Ishikawa (cell line): ENCODE results near the gene NANOS1.

Experiments used
- CEBPB ChIP-seq: IDR thresholded peaks from 2 replicates; pipeline ENCODE4 v1.6.1; 2012
- CREB1 ChIP-seq: IDR thresholded peaks from 2 replicates; pipeline ENCODE4 v1.6.1; 2012; ENCODE audit warnings: low read depth
- EP300 ChIP-seq: IDR thresholded peaks from 2 replicates; pipeline ENCODE4 v1.6.1; 2012; ENCODE audit warnings: borderline replicate concordance
- FOXM1 ChIP-seq: IDR thresholded peaks from 2 replicates; pipeline ENCODE4 v1.6.1; 2012; ENCODE audit warnings: low read depth, borderline replicate concordance
- NFIC ChIP-seq: IDR thresholded peaks from 2 replicates; pipeline ENCODE4 v1.6.1; 2012
- RAD21 ChIP-seq: IDR thresholded peaks from 2 replicates; pipeline ENCODE4 v1.6.1; 2012; ENCODE audit warnings: low read depth
- TAF1 ChIP-seq: IDR thresholded peaks from 2 replicates; pipeline ENCODE4 v1.6.1; 2012; ENCODE audit warnings: low read depth, mild to moderate bottlenecking
- TCF12 ChIP-seq: IDR thresholded peaks from 2 replicates; pipeline ENCODE4 v1.6.1; 2012; ENCODE audit warnings: low read depth
- TEAD4 ChIP-seq: IDR thresholded peaks from 2 replicates; pipeline ENCODE4 v1.6.1; 2012
- YY1 ChIP-seq: IDR thresholded peaks from 2 replicates; pipeline ENCODE4 v1.6.1; 2012; ENCODE audit warnings: low read depth
- TF ChIP-seq, protein P1 (sequence below): IDR thresholded peaks from 2 replicates; pipeline ENCODE4 v1.6.1; 2012
- TF ChIP-seq, protein P2 (sequence below): IDR thresholded peaks from 2 replicates; pipeline ENCODE4 v1.6.1; 2012; ENCODE audit warnings: low read depth, mild to moderate bottlenecking
- TF ChIP-seq, protein P3 (sequence below): IDR thresholded peaks from 2 replicates; pipeline ENCODE4 v1.6.1; 2012

DNA sequence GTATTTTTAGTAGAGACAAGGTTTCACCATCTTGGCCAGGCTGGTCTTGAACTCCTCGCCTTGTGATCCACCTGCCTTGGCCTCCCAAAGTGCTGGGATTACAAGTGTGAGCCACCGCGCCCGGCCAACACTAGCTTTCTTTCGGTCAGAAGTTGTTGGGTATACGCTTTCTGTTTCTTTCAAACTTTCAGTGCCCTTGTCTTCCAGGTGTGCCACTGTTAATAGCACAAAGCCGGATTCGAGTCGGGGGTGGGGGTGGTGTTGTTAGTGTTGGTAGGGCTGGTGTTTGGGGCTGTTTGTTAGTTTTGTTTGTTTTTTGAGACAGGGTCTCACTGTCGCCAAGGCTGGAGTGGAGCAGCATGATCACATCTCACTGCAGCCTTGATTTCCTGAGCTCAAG lies 33.8 kb upstream of the NANOS1 start:
- TF ChIP-seq RAD21 = no peak
- no peak for TF ChIP-seq CREB1
- TF ChIP-seq CEBPB = no peak
- no peak for TF ChIP-seq TEAD4
- TF ChIP-seq, protein P1, sequence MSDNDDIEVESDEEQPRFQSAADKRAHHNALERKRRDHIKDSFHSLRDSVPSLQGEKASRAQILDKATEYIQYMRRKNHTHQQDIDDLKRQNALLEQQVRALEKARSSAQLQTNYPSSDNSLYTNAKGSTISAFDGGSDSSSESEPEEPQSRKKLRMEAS = no peak
- TF ChIP-seq TAF1 = no peak
- no peak for TF ChIP-seq NFIC
- TF ChIP-seq, protein P2, sequence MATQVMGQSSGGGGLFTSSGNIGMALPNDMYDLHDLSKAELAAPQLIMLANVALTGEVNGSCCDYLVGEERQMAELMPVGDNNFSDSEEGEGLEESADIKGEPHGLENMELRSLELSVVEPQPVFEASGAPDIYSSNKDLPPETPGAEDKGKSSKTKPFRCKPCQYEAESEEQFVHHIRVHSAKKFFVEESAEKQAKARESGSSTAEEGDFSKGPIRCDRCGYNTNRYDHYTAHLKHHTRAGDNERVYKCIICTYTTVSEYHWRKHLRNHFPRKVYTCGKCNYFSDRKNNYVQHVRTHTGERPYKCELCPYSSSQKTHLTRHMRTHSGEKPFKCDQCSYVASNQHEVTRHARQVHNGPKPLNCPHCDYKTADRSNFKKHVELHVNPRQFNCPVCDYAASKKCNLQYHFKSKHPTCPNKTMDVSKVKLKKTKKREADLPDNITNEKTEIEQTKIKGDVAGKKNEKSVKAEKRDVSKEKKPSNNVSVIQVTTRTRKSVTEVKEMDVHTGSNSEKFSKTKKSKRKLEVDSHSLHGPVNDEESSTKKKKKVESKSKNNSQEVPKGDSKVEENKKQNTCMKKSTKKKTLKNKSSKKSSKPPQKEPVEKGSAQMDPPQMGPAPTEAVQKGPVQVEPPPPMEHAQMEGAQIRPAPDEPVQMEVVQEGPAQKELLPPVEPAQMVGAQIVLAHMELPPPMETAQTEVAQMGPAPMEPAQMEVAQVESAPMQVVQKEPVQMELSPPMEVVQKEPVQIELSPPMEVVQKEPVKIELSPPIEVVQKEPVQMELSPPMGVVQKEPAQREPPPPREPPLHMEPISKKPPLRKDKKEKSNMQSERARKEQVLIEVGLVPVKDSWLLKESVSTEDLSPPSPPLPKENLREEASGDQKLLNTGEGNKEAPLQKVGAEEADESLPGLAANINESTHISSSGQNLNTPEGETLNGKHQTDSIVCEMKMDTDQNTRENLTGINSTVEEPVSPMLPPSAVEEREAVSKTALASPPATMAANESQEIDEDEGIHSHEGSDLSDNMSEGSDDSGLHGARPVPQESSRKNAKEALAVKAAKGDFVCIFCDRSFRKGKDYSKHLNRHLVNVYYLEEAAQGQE = no peak
- TF ChIP-seq EP300 = no peak
- no peak for TF ChIP-seq YY1
- TF ChIP-seq, protein P3, sequence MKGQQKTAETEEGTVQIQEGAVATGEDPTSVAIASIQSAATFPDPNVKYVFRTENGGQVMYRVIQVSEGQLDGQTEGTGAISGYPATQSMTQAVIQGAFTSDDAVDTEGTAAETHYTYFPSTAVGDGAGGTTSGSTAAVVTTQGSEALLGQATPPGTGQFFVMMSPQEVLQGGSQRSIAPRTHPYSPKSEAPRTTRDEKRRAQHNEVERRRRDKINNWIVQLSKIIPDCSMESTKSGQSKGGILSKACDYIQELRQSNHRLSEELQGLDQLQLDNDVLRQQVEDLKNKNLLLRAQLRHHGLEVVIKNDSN = no peak
- TF ChIP-seq FOXM1 = no peak
- no peak for TF ChIP-seq TCF12
